K562 treated with DMSO at 1 percent for 24 hours (cell line): ENCODE data around the gene OSGEP. TPM values are rescaled to one million over a fixed set of nuclear protein-coding genes. Genes with fewer than 3 reads are reported as not detected.

Experiments used
- total RNA-seq: library from RNA; unstranded; fragments of 300-600 nt; gene quantifications from 2 replicates; pipeline ENCODE4 v1.2.3, GENCODE V29; 2022; ENCODE audit warnings: low read depth; ENCODE audit not compliant: insufficient read depth

OSGEP gene
- 47.4 and 50.6 TPM in 2 replicates for total RNA-seq

GRCh38 chr14:20454516-20455354, at the start of gene OSGEP, which contains the start of gene APEX1:
TSS of gene OSGEP (minus strand) at chr14:20454812. CDS start at chr14:20454683, 129 bp downstream.
TSS of gene APEX1 (plus strand) at chr14:20455226. CDS start at chr14:20455646, 420 bp downstream.

GRCh38 chr14:20469242-20469889, 14.8 kb upstream of the OSGEP start, which contains the start of gene PNP:
TSS of gene PNP (plus strand) at chr14:20469406. CDS start at chr14:20469525, 119 bp downstream.

GRCh38 chr14:20461225-20462141, 6.9 kb upstream of the OSGEP start, which contains the start of gene PIP4P1:
TSS of gene PIP4P1 (minus strand) at chr14:20461434. CDS start at chr14:20461325, 109 bp downstream.

GRCh38 chr14:20435582-20436362, 18.8 kb downstream of the OSGEP start, which contains the start of gene KLHL33:
TSS of gene KLHL33 (minus strand) at chr14:20436166. CDS start at chr14:20435811, 355 bp downstream.

GRCh38 chr14:20412876-20413743, 41.5 kb downstream of the OSGEP start, which contains the start of gene TEP1:
TSS of gene TEP1 (minus strand) at chr14:20413501. CDS start at chr14:20408439, 5,062 bp downstream.

Other genes with a start within 250 kb of the OSGEP start
- not detected in 2 replicates for gene OR11H6, start 231.1 kb downstream of the OSGEP start, total RNA-seq
- gene OR11H7, start 225.8 kb downstream of the OSGEP start, total RNA-seq, result not detected in 2 replicates
- not detected in 2 replicates for gene OR11H4, start 215.5 kb downstream of the OSGEP start, total RNA-seq
- gene TTC5, start 148.9 kb downstream of the OSGEP start, total RNA-seq, result 4.7 and 9.8 TPM in 2 replicates
- gene CCNB1IP1, start 121.5 kb downstream of the OSGEP start, total RNA-seq, result 63.5 and 64.1 TPM in 2 replicates
- 22.0 and 25.2 TPM in 2 replicates for gene PARP2, start 111.2 kb downstream of the OSGEP start, total RNA-seq
- gene TEP1, start 41.3 kb downstream of the OSGEP start, total RNA-seq, result 14.2 and 17.7 TPM in 2 replicates
- 0.07 TPM in 1 of 2 replicates, not detected in the other for gene KLHL33, start 18.6 kb downstream of the OSGEP start, total RNA-seq
- 110 and 122 TPM in 2 replicates for gene APEX1, start 414 bp upstream of the OSGEP start, total RNA-seq
- 29.3 and 34.6 TPM in 2 replicates for gene PIP4P1, start 6.6 kb upstream of the OSGEP start, total RNA-seq
- gene PNP, start 14.6 kb upstream of the OSGEP start, total RNA-seq, result 67.6 and 79.5 TPM in 2 replicates
- gene RNASE10, start 50.7 kb upstream of the OSGEP start, total RNA-seq, result not detected in 2 replicates
- not detected in 2 replicates for gene RNASE9, start 106.2 kb upstream of the OSGEP start, total RNA-seq
- gene RNASE11, start 133.2 kb upstream of the OSGEP start, total RNA-seq, result not detected in 2 replicates
- gene RNASE12, start 136.6 kb upstream of the OSGEP start, total RNA-seq, result not detected in 2 replicates
- gene OR6S1, start 186.9 kb upstream of the OSGEP start, total RNA-seq, result not detected in 2 replicates
- gene RNASE4, start 229.7 kb upstream of the OSGEP start, total RNA-seq, result 1.3 and 1.7 TPM in 2 replicates
- gene ANG, start 234.0 kb upstream of the OSGEP start, total RNA-seq, result 1.5 and 2.2 TPM in 2 replicates